Inferior parietal cortex (tissue), 1 donor: ENCODE measurements around the gene INSIG1.

Experiments
- DNase-seq: peaks from one replicate; pipeline ENCODE4 v3.0.0-alpha.2; 2016; ENCODE audit errors: extremely low spot score

INSIG1 gene

DNA sequence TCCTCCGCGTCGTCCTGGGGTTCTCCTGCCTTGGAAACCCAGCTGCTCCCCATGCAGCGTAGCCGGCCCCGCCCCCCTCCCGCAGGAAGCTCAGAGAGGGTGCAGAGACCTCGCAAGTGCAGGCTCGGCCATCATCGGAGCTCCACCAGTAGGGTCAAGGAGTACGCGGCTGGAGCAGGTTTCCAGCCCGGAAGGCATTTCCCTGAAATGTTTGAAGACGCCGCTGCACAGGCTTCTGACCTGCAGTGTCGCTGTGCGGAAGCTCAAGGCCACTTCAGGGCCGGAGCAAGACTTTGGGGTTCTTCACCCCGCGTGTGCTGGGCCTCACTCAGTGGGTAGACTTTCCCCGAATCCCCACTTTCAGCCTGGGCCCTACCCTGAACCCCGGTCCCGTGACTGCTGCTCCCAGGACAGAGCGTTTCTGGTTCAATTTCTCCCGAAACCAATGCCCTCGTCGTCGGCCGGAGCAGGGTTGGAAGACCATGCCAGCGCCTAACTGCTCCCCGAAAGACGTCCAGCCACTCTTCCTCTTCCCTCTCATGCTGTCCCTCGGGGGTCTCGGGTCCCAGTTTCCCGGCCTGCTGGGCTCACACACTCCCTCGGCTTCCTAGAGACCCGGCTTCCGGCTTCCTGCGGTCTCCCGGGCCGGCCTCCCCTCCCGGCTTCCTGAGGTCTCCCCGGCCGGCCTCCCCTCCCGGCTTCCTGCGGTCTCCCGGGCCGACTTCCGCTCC, 52.1 kb downstream of the INSIG1 start:
- DNase-seq = no peak

DNA sequence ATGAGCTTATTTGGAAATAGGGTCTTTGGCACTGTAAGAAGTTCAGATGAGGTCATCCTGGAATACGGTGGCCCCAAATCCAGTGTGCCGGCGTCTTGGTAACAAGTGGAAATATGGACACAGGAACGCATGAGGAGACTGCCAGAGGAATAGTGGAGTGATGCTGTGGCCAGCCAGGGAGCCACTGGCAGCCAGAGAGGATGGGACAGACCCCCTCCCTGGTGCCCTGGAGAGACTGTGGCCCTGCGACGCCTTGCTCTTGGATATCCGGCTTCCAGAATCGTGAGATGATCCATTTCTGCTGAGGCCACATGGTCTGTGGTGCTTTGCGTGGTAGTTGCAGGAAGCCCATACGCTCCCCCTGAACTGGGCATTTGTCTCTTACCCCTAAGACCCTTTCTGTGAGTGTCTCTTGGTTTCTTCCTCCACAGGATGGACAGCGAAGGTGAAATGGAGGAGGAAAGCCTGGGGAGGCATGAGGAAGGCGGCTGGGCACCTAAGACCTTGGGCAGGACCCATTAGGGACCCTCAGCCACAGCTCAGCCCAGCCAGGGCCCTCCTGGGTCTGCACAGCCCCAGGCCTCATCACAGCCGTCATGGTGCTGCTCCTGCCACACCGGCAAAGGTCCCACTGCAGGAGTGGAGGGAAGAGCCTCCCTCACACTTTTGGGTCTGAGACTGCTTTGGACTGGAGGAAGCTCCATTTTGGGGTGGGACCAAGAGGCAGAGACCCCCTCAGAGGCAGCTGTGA, 53.6 kb downstream of the INSIG1 start:
- no peak for DNase-seq

DNA sequence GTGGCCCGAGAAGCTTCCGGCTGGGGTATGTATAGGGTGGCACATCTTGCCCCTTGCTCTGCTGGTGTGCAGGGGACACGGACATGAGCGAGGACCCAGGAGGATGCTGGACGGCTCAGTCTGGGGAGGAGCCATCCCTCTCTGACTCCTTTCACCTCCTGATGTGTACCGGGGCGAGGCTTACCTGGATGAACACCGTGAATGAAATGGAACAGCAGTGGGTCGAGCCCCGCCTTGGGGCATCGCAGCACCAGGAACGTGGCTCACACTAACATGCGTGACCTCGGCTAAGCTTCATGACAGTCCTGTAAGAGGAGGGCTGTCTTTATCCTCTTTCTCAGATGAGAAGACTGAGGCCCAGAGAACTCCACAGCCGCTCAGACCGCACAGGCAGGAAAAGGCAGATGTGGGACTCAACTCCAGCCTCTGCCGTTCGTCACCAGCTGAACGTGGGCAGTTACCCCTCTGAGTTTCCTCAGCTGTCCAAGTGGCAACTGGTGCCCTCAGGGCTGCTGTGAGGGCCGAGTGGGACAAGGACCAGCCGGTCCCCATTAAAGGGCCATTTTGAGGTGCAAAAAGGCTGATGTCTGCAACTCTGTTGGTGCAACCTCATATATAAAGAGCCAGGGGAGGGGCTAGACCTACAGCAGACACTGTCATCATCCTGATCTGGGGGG, 54.5 kb downstream of the INSIG1 start:
- DNase-seq = no peak

DNA sequence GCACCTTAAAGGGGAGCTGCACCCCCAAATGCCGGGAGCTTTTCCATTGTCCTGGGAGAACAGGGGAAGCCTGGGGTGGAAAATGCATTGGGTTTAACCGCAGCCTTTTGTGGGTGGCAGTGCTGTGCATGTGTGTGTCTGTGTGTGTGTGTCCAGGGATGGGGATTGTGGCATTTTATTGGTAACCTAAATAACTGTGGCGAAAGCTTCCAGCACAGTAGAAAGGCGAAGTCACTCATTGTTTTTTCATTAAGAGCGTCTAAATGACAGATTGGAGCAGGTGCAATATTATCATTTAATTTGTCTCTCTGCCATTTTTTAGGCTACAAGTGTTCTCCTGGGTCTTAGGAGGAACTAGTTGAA, 55.1 kb downstream of the INSIG1 start:
- no peak for DNase-seq

DNA sequence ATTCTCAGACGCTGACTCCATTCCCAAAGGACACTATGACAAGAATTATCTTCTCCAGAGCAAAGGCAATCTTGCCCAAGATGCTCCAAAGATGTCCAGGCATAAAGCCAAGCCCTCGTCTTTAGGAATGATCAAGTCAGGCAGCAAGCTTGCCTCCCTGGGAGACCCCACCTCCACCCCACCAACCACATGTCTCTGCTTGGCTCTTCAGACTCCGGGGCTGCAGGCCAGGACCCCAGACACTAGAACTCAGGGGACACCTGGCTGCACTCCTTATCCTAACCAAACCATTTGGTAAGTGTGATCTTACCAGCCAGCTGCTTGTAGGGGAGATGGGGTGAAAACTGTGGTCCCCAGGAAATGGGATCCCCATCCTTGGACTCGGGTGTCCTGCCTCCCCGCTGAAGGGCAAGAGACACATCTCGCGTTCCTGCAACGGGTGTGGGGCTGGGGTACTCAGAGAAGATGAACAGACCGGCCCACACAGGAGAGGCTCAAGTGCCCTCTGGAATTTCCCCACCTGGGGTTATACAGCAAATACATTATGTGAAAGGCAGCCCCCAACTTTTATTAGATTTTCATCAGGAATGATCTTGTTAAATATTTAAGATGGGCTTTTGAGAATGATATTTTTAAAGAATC, 55.7 kb downstream of the INSIG1 start:
- no peak for DNase-seq

DNA sequence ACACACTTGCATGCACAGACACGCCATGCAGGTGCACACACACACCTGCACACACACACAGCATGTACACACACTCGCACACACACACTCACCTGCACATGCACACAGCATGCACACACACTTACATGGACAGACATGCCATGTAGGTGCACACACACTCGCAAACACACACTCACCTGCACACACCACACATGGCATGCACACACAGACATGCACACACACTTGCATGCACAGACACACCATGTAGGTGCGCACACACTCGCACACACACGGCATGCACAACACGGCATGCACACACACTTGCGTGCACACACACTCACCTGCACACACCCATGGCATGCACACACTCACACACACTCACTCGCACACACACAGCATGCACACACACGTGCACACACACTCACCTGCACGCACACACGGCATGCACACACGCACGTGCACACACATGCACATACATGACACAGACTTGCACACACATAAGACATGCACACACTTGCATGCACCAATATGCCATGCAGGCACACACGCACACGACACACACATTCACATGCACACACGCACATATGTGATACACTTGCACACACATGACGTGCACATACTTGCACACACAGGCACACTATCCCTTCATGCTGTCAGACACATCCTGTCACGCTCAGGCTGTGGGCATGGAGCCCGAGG, 56.8 kb downstream of the INSIG1 start:
- DNase-seq = no peak

DNA sequence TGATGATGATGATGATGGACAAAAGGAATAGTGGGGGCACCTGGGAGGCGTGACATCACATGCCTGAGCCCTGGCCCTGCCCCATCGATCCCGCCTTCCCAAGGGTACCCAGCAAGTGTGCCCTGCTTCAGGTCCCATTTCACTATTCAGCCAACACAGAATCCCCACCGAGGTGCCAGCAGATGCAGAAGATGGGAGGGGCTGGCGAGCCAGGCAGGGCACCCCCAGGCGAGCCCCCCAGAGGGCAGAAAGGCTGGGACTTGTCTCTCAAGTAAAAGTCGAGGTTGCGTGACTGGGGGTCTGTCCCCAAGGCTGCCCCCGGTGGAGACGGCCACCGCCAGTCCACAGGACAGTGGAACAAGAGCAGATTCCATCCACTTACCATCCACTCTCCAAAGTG, 57.5 kb downstream of the INSIG1 start:
- no peak for DNase-seq

DNA sequence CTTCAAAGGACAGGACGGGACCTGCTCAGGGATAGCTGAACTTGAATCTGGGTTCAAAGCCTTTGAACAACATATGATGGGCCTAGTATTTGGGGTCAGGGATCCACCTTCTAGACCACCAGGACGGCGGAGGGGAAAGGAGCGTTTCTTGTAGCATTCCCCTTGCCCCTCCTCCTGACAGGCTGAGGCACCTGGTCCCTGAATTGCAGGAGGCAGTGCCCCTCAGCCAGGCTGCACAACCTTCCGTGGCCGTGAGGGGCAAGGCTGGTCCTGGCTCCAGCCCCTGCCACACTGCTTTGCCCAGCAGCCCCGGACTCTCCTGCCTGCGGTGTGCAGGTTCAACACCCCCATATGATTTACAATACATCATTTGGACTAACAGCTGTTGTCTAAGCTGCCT, 58.1 kb downstream of the INSIG1 start:
- no peak for DNase-seq

DNA sequence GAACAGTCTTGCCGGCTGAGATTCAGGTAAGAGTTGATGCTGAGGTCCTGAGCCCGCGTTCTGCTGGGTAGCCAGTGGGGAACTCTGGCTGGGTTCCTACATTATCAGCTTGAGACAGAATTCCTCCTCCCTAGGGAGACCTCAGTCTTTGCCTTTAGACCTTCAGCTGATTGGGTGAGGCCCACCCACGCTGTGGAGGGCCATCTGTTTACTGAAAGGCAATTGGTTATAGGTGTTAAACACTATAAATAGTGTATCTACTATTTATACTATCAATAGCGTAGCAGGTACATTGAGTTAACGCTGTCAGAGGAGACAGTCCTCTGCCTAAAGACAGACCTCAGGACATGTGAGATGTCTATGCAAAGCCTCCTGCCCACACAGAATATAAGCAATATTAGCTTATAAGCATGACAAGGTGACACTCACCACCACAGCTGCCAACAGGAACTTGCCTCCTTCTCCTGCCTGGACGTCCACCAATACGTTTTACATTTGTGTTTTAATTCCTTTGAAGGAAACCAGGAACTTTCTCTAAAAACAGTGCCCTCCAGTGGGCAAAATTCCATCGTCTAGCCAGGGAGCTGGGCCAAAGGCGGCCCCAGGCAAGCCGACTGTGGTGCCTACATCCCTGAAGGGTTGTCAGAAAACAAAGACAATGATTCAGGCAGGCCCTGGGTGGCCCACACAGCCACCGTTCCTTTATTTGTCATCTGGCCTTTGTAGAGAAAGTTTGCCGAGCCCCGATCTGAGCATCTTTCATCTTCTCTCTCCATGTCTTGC, 58.8 kb downstream of the INSIG1 start:
- DNase-seq = peak; percentile 55

DNA sequence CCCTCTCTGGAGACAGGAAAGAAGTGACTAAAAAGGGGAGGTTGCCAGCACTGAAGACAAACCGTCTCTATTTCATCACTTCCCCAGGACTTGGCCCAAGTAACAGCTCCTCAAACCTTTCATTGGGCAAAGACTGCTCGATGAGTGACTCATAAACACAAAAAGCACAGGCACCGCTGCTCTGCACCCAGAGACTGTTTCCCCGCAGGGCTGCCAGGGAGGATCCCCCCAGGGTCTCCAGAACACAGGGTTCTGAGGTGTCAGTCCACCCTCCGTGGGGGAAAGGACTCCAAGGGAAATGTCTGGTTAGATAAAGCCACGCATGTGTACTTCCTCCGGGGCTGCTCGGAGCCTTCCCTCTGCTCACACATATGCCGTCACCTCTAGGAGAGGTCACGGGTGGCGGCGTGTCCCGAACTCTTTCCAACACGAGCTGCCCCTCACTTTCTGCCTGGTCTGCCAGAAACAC, 59.9 kb downstream of the INSIG1 start:
- DNase-seq = no peak

DNA sequence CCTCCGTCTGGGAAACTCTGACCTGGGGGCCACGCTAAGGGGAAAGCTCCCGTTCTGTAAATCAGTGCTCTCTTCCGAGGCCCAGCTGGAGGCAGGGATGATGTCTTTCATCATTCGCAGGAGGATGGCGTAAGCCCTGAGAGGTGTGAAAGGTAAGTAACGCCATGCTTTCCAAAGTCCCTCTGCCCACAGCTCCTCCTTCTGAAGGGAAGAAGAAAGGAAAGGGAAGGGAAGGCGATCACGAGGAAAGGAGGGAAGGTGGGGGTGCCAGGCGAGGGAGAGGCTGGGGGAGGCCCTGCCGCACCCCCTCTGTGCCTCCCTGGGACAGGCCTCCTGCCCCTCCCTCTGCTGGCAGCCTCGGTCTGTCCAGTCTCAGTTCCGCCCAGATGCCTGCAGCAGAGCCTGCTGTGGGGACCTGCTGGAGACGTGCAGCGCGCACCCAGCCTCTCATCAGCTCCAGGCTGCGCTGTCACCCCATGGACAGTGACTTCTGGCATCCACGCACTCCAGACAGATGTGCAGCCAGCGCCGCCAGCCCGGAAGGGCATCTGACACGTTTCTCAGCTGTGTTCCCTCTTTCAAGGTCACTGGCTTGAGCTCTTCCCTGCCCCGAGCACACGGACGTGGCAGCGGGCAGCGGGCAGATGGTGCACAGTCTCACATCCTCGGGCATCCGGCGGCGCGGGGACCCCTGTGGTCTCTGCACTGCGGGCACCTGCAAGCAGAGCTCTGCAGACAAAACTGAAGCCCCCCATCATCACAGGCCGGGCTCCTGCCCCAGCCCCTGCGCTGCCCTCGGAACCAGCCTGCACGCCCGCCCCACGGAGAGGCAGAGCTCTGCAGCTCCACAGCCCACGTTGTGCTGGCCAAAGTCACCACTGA, 60.6 kb downstream of the INSIG1 start:
- no peak for DNase-seq

DNA sequence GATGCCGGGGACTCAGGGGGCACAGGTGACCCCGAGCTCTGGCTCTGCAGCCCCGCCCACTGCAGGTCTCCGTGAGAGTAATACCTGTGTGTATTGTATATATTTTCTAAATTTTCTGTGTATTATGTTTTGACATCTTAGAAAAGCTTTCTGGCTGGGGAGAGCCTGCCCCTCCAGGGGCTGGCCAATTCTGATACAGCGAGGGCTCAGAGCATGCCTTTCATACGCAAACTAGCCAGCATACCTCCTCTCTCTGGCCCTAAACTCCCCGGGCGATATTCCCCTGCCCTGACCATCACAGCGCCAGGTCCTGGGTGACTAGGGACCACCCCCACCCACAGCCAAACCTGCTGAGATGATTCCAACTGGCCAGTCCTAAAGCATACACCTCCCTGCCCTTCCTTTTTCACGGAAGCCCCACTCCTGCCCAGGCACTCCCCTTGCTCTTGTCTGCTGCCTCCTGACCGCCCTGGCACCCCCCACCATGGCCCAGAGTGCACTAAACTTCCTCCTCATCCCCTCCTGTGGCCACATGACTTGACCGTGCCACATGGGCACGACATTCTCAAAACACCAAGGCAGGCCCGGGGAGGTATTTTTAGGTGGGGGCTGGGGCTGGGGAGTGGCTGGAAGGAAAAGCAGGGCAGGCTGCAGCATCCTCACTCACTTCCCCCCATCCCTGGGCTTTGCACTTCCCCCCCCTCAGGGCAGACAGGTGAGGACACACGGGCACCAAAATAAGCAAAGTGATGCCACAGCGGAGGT, 61.5 kb downstream of the INSIG1 start:
- no peak for DNase-seq
